Endothelial cell of hepatic sinusoid (primary cell): ENCODE results near the gene CKAP5.

Source experiments
- in situ Hi-C: cut with HindIII; loops from 2 replicates; pipeline ENCODE4 v1.10.0; 2017; ENCODE audit warnings: low sequenced_read_pairs

The CKAP5 gene

DNA sequence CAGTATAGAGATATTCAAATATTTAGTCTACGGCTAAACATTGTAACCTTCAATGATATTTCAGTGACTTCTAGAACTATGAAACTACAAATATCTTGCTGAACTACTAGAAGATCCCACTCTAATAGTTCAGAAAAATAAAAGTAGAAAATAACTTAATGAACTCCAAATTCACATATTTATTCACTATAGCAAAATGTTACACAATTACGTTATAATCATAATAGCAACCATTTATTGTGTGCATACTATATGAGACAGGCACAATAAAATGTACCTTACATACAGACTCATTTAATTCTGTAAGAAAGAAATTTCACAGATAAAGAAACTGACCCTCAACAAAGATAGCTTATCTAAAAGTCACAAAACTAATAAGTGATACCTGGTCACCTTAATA is 69.2 kb downstream of the CKAP5 start:
- in situ Hi-C loops: no loop called here

DNA sequence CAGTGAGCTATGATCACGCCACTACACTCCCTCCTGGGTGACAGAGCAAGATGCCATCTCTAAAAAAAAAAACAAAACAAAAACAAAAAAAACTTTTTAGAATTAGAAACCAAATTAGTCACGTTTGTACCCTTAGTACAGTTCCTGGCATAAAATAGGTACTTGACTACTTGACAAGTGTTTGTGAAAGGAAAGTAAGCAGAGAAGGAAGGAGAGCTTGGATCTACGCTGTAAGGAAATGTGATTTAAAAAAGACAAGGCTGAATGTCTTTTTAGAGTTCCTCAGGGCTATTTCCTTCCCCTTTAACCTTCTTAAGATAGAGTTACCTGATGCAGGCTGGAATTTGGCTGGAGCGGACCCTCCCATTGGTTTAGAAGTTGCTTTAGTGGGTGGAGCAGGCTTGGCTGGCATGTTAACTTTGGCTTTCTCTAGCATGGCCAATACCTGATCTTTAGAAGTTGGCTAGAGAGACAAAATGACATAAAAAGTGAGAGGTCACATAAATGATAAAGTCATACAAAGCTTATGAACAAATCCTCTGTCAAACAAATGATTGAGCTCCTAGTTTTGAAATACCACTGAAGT is 76.4 kb downstream of the CKAP5 start:
- in situ Hi-C loops: no loop called here

DNA sequence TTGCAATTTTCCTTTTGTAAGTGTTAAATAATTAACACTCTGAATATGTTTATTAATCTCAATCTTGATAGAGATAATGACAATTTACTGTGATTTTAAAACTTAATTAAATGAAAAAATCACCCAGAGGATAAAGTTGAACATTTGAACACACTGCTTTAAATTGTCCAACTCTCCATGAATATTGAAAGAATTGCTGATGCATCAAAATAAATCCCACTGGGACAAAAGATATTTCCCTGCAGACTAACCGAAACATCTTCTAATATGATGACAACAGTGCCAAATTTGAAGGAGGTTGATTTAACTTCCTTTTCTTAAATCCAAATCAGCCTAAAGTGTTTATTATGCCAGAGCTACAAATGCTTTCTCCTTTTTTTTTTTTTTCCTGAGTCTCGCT is 79.4 kb downstream of the CKAP5 start:
- in situ Hi-C loops: no loop called here

DNA sequence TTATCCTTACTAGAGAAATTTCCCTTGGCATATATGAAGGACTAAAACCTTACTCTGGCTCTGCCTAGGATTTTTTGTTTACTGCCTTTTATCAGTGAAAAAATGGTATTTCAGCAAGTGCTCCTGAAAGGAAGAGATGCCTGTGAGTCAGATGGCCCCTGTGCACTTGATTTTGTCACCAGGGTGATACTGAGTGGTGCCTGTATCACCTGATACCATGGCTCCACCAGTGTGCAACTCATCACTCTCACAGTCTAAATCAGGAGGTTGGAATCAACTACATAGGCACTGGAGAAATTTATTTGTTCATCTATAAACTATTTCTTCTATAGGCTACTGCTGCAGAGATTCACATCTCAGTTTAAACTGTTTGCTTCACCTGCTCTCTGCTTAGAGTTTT is 83.8 kb downstream of the CKAP5 start:
- in situ Hi-C loops: loop anchor here (5.0 kb wide), 1 partner anchor 40 kb away; no protein-coding TSS in a partner anchor

DNA sequence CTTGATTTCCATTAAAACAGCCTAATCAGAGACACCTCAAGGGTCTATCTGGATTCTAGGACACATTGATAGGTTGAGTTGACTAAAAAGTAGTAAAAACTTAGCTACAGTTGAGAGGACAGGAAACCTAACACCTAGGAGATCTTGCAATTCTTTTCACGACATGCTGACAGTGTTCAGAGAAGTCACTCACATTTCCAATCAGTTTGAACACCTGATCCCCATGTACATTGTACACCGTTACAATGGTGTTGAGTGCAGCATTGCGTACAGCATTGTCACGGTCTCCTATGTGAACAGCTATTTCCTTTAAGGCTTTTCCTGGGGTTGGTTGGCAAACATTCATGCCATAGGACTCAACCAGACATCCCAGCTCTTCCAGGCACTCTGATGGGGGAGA is 84.3 kb downstream of the CKAP5 start:
- in situ Hi-C loops: loop anchor here (5.0 kb wide), 1 partner anchor 40 kb away; no protein-coding TSS in a partner anchor

DNA sequence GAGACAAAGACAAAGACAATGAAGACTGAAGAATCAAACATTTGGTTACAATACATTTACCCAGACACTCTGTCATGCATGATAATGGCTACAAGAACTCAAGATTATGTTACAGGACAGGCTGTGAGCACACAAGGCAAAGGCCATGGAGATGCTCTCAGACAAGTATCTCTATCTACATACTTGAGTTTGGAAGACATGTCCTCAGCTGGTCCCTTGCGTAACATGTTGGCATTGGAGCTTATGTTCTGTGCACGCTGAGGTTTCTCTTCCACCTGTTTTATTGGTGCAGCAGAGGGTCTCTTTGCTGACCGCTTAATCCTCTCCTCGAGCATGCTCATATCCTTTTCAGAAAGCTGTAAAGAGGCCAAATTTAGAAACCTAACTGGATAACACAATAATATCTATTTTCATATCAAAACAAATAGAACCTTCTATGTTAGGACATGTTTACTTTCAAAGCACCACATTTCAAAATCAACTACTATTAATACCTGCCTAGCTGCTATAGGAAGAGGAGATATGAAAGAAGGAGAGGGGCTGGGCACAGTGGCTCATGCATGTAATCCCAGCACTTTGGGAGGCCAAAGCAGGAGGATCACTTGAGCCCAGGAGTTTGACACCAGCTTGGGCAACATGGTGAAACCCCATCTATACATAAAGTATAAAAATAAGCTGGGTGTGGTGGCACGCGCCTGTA is 85.5 kb downstream of the CKAP5 start:
- in situ Hi-C loops: loop anchor here (5.0 kb wide), 1 partner anchor 42 kb away; no protein-coding TSS in a partner anchor

DNA sequence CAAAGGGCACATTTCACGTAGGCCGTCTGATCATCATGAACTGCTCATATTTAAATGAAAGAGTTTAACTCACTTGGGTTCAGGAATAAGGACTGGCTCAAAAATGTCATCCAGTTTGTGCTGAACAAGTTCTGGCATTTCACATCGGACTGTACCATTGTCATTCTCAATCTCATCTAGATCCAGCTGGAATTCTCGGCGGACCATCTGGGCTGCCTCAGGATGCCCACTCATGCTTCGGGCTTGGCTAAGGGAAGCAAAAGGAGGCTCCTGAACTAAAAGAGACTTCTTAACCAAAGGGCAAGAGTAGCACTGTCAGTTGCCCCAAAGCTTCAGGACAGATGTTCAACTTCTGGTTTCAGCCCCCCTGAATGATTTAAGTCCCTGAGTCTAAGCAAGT is 86.9 kb downstream of the CKAP5 start:
- in situ Hi-C loops: no loop called here

DNA sequence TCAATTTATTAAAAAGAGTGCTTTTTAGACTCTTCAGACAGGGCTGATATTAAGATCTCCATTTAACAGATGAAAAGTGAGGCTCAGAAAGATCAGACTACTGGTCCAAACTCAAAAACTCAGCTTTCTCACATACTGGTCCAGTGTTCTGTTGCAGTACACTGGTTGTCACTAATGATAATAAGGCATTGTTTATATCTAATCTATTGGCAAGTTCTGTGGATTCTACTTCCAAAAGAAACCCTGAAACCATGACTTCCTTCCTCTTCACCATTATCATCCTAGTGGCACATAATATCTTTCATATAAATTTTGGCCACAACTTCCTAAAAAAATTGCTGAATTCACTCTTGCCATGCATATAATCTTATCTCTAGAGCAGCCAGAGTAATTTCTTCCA is 90.1 kb downstream of the CKAP5 start:
- in situ Hi-C loops: no loop called here

DNA sequence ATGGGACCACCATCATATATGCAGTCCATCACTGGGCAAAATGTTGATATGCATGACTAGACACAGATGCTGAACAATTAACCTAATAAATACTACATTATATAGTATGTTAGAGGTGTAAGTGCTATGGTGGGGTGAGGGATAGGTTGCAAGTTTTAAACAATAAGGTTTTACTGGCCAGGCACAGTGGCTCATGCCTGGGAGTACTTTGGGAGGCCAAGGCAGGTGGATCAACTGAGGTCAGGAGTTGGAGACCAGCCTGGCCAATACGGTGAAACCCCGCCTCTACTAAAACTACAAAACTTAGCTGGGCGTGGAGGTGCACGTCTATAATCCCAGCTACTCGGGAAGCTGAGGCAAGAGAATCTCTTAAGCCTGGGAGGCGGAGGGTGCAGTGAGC is 98.9 kb downstream of the CKAP5 start:
- in situ Hi-C loops: no loop called here

DNA sequence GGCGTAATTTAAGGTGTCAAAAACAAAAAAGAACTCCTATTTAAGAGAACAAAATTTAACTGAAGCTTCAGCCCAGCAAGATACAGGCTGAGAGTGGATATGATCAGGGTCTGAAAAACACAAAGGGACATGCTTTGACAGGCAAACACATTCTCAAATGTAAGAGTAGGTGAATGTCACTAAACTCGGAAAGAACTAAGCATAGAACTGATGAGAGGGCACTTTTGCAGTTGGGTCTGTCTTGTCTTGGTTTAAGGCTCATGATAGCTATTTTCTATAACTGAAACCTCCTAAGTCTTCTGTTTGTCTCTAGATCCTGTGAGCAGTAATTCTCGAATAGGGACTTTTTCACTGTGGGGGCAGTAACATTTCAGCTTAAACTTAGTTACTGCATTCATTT is 100.1 kb downstream of the CKAP5 start:
- in situ Hi-C loops: no loop called here

DNA sequence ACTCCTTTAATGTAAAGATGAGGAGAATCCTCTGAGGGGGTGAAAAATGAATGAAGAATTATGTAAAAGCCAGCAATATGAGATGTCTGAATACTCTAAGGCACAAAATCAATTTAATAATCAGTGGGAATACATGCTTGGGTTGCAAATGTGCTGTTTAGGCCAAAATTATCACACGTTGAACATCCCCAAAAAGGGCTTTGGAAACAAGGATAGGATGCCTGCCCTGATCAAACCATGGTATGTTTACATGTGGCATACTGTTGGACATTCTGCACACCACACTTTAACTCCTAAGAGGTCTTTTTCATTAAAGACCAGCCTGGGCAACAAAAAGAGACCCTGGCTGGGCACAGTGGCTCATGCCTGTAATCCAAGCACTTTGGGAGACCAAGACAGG is 100.8 kb downstream of the CKAP5 start:
- in situ Hi-C loops: no loop called here

DNA sequence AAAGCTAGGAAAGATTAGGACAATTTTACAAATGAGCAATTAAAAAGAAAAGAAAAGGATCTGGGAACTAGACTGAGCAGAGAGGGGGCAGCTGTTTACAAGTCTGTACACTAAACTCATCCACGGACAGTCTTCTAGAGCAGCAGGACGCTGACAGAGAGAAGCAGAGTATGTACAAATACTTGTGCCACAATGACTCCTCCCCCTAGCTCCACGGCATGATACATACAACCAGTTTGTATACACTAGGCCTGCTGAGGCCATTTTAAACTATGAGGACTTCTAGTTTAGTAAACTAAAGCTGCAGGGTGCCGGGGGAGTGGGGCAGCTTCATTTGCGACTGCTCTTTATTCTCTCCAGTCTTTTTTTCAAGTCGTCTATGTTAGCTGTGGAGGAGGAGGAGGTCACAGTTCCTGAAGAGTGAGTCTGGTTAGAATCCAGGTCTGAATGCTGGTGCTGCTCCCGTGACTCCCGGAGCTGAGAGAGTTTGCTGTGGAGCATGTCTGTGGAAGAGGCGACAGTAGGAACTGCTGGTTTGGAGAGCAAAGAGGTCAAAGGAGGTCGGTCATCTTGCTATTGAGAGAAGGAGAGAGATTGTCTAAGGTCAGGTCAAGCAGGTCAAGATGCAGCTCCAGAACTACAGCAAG is 102.3 kb downstream of the CKAP5 start:
- in situ Hi-C loops: no loop called here

DNA sequence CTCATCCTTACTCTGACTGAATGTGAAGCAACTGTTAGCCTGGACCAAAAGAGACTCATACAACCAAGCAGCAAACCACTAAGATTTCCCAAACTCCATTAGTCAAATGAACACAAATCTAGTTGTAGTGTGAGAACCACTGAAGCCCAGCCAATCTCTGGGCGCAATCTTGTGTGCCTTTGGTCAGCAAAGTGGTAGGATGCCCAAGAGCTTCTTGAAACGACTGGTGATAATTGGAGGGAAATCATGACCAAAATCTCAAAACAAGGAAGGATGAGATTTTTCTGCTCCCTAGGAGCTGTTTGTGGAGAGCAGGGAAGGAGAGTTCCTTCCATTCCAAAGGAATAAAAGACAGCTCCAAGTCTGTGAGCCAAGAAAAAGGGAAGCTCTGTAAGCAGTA is 103.0 kb downstream of the CKAP5 start:
- in situ Hi-C loops: no loop called here

DNA sequence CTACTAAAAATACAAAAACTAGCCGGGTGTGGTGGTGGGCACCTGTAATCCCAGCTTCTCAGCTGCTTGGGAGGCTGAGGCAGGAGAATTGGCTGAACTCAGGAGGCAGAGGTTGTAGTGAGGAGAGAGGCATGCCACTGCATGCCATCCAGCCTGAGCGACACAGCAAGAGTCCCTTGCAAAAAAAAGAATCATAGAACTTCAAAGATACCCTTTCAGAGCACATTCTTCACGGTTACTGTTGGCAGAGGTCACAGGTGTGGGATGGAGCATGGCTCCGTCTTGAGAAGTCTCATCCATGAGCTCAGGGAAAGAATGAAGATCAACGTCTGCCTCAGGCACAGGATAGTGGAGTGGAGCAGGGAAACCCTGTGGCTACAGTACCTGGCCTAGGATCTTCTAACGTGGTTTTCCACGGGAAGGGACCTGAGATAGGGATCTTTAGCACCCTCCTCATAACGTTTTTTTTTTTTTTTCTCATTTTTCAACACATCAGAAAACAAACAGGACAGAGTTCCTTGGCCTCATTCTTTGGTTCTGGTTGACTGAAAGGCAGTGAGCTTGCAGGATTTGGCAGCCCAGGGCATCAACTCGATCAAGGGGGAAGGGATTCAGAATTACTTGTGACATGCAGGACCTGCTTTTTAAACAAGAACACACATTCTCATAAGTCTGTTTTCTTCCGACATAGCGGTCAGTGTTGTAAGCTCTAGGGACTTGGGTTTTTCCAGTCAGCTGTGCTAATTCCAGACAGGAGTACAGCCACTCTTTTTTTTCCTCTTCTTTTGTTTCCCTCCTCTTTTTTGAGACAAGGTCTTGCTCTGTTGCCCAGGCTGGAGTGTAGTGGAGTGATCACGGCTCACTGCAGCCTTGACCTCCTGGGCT is 104.2 kb downstream of the CKAP5 start:
- in situ Hi-C loops: no loop called here

DNA sequence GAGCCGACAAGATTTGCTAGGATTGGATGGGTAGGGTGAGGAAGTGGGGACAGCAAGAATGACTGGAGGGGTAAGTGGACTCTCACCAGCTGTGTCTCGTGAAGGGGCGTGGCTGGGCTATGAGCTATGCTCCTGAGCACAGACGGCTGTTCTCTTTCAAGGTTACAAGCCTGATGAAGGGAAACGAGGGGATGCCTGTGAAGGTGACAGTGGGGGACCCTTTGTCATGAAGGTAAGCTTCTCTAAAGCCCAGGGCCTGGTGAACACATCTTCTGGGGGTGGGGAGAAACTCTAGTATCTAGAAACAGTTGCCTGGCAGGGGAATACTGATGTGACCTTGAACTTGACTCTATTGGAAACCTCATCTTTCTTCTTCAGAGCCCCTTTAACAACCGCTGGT is 107.2 kb downstream of the CKAP5 start:
- in situ Hi-C loops: no loop called here

DNA sequence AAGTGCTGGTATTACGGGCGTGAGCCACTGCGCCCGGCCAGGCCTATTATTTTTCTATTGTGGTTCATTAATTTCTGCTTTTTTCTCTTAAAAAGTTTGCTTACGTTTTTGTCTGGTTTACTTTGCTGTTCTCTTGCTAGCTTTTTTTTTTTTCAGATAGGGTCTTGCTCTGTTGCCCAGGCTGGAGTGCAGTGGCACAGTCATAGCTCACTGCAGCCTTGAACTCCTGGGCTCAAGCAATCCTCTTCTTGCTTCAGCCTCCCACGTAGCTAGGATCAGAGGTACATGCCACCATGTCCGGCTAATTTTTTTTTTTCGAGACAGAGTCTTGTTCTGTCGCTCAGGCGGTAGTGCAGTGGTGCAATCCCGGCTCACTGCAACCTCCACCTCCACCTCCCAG is 108.4 kb downstream of the CKAP5 start:
- in situ Hi-C loops: no loop called here

DNA sequence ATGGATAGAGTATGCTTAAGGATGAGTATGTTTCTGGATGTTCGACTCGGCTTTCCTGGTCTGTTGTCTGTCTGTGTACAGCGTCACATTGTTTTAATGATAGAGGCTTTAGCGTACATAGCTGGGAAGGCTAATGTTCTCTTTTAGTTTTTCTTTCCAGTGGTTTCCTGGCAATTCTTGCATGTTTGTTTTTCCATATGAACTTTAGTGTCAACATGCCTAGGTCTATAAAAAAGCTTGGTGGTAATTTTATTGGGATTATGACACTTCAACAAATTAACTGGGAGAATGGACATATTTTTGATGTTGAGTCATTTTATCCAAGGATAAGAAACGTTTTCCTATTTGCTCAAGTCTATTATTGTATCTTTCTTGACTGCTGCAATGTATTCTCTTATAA is 109.5 kb downstream of the CKAP5 start:
- in situ Hi-C loops: no loop called here

DNA sequence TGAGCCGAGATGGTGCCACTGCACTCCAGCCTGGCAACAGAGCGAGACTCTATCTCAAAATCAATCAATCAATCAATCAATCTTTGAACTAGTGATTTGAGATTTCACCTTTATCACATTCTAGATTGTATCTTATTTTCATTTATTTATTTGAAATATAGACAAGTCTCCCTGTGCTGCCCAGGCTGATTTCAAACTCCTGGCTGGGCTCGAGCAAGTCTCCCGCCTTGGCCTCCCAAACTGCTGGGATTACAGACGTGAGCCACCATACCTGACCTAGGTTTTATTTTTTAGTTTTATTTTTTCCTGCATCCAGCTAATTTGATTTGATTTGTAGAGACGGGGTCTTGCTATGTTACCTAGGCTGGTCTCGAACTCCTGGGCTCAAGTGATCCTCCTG is 109.9 kb downstream of the CKAP5 start:
- in situ Hi-C loops: no loop called here

DNA sequence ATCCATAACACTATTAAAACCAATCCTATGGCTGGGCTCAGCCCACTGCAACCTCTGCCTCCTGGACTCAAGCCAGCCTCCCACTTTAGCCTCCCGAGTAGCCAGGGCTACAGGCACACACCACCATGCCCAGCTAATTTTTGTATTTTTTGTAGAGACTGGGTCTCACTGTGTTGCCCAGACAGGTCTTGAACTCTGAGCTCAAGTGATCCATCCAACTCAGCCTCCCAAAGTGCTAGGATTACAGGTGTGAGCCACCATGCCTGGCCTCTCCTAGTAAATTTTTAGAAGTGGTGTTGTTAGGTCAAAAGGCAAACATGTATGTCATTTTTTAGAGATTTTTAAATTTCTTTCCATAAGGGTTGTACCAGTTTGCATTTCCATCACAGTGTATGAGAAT is 112.8 kb downstream of the CKAP5 start:
- in situ Hi-C loops: no loop called here

DNA sequence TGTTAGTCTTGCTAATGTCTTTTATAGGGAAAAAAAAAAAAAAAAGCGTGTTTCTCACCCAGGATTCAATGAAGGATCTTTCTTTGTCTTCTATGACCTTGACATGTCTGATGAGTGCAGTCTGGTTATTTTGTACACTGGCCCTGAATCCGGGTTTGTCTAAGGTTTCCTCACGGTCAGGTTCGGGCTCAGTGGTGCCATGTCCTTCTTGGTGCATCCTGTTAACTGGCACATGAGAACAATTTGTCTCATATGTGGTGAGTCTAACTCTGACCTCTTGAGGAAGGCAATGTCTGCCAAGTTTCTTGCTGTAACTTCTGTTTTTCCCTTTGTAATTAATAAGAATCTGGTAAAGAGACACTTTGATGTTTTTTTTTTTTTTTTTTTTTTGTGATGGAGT is 114.5 kb downstream of the CKAP5 start:
- in situ Hi-C loops: no loop called here
